ENCODE results near the gene RNASET2.
"Not testable (repeated sequence)": the region's sequence is repeated elsewhere in the genome, so short reads cannot be mapped to it uniquely, and the experiment has no call there.

Gene RNASET2

DNA sequence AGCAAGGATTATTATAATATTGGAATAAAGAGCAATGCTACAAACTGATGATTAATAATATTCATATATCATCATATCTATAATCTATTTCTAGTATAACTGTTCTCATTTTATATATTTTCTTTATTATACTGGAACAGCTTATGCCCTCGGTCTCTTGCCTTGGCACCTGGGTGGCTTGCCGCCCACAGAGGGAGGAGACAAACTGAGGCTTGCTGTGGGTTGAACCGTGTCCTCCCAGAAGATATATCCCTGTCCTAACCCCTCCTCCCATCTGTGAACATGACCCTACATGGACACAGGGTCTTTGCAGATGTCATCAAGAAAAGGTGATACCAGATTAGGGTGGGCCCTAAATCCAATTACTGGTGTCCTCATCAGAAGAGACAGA is 4.7 kb downstream of the RNASET2 start:
- TF ChIP-seq, protein P1, sequence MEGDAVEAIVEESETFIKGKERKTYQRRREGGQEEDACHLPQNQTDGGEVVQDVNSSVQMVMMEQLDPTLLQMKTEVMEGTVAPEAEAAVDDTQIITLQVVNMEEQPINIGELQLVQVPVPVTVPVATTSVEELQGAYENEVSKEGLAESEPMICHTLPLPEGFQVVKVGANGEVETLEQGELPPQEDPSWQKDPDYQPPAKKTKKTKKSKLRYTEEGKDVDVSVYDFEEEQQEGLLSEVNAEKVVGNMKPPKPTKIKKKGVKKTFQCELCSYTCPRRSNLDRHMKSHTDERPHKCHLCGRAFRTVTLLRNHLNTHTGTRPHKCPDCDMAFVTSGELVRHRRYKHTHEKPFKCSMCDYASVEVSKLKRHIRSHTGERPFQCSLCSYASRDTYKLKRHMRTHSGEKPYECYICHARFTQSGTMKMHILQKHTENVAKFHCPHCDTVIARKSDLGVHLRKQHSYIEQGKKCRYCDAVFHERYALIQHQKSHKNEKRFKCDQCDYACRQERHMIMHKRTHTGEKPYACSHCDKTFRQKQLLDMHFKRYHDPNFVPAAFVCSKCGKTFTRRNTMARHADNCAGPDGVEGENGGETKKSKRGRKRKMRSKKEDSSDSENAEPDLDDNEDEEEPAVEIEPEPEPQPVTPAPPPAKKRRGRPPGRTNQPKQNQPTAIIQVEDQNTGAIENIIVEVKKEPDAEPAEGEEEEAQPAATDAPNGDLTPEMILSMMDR (IDR thresholded peaks at IDR 0.05; ENCODE audit: insufficient read depth, low read depth, low read length, missing control alignments): no peak
- no peak overlapping the region for H3K4me3 ChIP-seq (ENCODE audit: low read length)
- DNase-seq (ENCODE audit: low read depth): no peak

DNA sequence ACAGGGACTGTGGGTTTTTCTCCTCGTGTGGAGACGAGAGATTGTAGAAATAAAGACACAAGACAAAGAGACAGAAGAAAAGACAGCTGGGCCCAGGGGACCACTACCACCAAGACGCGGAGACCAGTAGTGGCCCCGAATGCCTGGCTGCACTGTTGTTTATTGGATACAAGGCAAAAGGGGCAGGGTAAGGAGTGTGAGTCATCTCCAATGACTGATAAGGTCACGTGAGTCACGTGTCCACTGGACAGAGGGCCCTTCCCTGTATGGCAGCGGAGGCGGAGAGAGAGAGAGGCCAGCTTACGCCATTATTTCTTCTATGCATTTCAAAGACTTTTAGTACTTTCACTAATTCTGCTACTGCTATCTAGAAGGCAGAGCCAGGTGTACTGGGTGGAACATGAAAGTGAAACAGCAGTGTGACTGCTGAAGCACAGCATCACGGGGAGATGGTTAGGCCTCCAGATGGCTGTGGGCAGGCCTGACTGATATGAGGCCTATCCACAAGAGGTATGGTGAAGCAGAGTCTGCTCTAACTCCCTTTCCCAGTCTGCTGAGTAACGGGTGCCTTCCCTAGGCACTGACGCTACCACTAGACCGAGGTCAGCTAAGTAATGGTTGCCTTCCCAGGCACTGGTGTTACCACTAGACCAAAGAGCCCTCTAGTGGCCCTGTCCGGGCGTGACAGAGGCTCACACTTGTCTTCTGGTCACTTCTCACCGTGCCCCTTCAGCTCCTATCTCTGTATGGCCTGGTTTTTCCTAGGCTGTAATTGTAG is 5.3 kb downstream of the RNASET2 start:
- TF ChIP-seq, protein P1 (IDR thresholded peaks at IDR 0.05; ENCODE audit: insufficient read depth, low read depth, low read length, missing control alignments): peak; percentile 66
- not testable (repeated sequence) for H3K4me3 ChIP-seq (ENCODE audit: low read length)
- DNase-seq (ENCODE audit: low read depth): peak; percentile 52

DNA sequence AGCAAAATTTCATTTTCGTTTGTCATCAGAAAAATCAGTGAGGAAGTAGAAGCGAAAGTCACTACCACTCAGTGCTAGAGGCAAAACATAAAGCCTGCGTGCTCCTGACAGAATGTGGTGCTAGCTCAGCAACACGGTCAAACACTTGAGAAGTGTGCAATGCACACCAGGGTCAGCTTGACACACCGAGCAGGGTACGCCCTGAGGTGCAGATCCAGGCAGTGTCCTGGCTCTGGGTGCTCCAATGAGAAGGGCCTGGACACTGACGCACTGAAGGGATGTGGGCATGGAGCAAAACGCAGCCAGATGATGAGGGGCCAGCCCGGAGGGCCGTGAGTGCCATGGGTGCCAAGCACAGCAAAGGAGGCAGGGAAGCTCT is 5.9 kb downstream of the RNASET2 start:
- no peak for DNase-seq (ENCODE audit: low read depth)
- no peak overlapping the region for H3K4me3 ChIP-seq (ENCODE audit: low read length)
- TF ChIP-seq, protein P1 (IDR thresholded peaks at IDR 0.05; ENCODE audit: insufficient read depth, low read depth, low read length, missing control alignments): no peak

DNA sequence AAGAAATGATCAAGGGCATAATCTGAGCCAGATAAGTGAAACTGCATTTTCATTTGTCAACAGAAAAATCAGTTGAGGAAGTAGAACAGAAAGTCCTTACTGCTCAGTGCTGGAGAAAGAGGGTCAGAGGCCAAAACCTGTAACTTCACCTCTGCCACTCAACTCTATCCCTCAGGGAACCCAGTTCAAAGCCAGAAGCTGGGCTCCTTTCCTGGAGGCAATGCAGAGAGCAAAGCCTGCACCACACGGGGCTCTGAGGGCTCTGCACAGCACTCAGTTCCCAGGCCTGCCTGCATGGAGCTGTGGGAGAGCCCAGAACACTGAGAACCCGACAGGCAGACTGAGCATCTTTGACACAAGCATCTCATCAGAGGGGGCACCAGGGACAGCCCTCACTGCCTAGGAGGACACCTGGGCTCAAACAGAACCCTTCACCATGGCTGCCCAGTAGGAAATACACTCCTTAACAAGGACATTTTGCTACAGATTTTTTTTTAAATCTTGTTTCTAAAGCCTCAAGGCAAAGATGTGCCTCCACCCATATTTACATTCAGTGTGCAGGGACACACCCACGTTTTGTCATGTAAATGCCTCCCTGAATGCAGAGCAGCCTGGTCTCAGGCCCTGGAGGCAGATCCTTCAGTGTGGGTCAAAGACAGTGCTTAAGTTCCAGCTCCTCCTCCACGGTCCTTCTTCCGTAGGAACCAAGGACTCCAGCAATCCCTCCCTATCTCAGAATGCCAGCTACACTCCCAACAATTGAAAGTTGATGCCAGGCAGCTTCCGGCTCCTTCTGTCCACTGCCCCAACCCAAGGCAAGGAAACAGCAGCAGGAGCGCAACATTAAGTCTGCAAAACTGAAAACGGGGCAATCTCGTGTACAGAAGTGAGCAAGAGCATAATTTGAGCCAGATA is 6.6 kb downstream of the RNASET2 start:
- TF ChIP-seq, protein P1 (IDR thresholded peaks at IDR 0.05; ENCODE audit: insufficient read depth, low read depth, low read length, missing control alignments): no peak
- peak; percentile 49 for DNase-seq (ENCODE audit: low read depth)
- H3K4me3 ChIP-seq (ENCODE audit: low read length): no peak overlapping the region

DNA sequence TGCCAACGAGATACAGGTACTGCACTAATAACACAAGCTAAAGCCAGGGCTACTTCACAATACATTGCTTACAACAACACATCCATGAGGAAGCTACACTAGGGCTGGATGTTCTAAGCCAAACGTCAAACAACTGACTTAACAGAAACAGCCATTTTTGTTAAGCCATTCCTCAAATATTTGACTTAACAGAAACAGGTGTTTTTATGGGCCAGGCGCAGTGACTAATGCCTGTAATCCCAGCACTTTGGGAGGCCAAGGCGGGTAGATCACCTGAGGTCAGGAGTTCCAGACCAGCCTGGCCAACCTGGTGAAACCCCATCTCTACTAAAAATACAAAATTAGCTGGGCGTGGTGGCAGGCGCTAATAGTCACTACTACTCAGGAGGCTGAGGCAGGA is 7.6 kb downstream of the RNASET2 start:
- not testable (repeated sequence) for H3K4me3 ChIP-seq (ENCODE audit: low read length); DNase-seq (ENCODE audit: low read depth)

DNA sequence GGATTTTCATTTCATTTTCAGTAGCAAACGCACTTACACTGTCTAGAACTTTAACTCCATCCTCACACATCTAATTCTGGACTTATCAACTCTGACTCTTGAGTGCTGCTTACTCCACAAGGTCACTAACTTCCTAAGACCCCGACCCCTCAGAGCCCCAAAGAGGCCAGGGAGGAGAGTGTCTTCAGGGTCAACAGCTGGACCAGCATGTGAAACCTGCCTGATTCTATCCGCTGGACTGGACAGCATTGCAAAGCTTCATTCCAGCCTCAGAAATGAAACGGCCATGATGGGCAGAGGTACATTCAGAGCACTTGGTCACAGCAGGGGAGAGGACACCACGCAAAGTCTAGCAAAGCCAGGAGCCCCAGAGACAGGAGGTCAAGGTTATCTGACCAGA is 9.1 kb downstream of the RNASET2 start:
- no peak for DNase-seq (ENCODE audit: low read depth)
- TF ChIP-seq, protein P1 (IDR thresholded peaks at IDR 0.05; ENCODE audit: insufficient read depth, low read depth, low read length, missing control alignments): no peak
- no peak overlapping the region for H3K4me3 ChIP-seq (ENCODE audit: low read length)

DNA sequence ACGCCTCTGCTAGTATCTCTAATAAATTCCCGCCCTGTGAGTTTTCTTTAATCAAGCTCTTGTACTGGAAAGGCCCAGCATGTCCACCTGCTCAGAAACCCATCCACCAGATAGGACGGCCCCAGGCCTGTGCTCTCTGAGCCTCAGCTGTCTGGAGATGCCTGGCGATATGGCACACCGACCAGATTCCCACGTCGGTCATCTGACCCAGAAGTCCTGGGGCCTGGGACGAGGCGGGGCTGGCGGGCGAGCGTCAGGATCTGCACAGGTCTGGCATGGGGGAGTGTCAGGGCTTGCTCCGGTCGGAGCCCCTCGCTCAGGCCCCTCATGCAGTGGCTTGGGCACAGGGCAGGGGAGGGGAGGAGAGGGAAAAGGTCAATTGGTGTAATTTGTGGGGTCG is 10.2 kb downstream of the RNASET2 start:
- TF ChIP-seq, protein P1 (IDR thresholded peaks at IDR 0.05; ENCODE audit: insufficient read depth, low read depth, low read length, missing control alignments): no peak
- no peak for DNase-seq (ENCODE audit: low read depth)
- no peak overlapping the region for H3K4me3 ChIP-seq (ENCODE audit: low read length)

All from epithelial cell of esophagus (primary cell).